GM19395 (cell line): Measurements from ENCODE around the gene DMKN.
"Not testable (repeated sequence)": the region's sequence is repeated elsewhere in the genome, so short reads cannot be mapped to it uniquely, and the experiment has no call there.

Experiments used
- ATAC-seq: cut with Tn5 transposase; IDR thresholded peaks from one replicate; pipeline ENCODE4 v1.9.1; 2021; ENCODE audit warnings: mild to moderate bottlenecking, moderate library complexity; ENCODE audit not compliant: unreplicated experiment

The DMKN gene

DNA sequence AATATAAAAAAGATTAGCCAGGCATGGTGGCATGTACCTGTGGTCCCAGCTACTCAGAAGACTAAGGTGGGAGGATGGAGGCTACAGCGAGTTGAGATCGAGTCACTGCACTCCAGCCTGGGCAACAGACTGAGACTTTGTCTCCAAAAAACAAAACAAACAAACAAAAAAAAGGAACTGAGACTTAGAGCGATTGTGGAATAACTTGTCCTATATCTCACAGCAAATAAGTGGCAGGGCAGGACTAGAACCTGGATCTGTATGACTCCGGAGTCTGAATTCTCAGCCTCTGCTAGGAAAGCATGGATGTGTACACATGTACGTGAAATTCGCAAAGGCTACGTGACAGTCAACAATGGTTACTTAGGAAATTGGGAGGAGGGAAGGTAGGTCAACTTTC is 43.3 kb downstream of the DMKN start:
- ATAC-seq: no peak

DNA sequence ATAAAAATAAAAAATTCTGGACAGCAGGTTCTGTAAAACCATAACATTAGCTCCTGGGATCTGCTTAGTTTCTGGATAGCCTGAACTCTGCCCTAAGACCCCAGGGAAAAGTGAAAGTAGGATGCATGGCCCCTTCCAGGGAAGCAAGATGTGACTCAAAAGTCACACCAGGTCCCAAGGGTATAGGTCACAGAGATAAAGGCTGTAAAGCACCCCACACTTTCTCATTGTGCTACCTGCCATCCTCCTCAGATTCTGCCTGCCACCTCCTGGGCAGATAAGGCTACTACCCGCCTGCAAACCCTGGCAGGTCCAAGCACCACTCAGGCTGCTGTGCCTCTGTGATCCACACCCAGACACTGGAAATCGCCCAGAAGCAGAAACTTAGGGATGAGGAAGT is 44.8 kb downstream of the DMKN start:
- no peak for ATAC-seq

GRCh38 chr19:35466259-35466658 is 47.2 kb downstream of the DMKN start:
- ATAC-seq: no peak

GRCh38 chr19:35462956-35463355 is 50.5 kb downstream of the DMKN start:
- not testable (repeated sequence) for ATAC-seq

DNA sequence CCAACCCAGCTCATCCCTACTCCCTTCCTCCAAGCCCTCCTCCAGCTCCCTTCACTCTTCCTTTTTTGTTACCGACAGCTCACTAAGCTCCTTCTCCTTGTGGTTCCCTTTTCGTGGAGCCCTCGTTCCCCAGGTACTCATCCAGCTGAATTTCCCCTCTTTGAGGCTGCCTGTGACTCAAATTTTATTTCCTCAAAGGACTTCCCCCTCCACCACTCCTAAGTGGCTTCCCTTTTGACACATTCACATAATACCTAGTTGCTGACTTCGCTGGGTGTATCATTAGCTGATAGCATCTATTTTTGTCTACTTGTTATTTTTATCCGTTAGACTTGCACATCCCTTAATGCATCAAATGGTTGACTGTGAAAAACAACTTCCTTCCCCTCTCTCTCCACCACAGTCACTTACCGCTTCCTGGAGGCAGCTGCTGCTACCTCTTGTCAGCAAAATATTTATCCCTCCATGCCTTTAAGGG is 50.9 kb downstream of the DMKN start:
- ATAC-seq: peak; percentile 58

DNA sequence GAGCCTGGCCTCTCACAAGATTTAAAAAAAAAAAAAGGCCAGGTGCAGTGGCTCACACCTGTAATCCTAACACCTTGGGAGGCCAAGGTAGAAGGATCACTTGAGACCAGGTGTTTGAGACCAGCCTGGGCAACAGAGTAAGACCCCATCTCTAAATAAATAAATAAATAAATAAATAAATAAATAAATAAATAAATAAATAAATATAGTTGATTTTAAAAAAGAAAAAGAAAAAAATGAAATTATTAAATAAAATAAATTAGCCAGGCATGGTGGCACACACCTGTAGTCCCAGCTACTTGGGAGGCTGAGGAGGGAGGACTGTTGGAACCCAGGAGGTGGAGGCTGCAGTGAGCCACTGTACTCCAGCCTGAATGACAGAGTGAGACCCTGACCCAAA is 51.7 kb downstream of the DMKN start:
- ATAC-seq: not testable (repeated sequence)

GRCh38 chr19:35461060-35461459 is 52.4 kb downstream of the DMKN start:
- no peak for ATAC-seq

DNA sequence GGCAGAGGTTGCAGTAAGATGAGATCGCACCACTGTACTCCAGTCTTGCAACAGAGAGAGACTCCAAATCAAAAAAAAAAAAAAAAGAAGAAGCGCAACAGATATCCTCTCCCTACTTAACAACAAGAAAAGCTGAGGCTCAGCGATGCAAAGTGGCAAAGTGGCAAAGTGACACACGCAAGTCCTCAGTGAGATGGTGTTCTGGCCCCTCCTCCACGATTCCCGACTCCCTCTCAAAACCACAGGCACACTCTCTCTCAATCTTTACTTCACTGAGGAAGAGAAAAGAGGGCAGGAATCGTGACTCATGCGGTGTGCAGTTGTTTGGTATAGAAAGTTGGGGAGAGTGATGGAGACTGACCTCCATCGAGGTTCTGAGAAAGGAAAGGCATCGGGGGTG is 52.8 kb downstream of the DMKN start:
- ATAC-seq: no peak

- no peak for ATAC-seq
Observed at GRCh38 chr19:35459414-35460082, 53.9 kb downstream of the DMKN start.

- ATAC-seq: peak; percentile 55
Observed at GRCh38 chr19:35458731-35459391, 54.6 kb downstream of the DMKN start.

GRCh38 chr19:35458192-35458591 is 55.3 kb downstream of the DMKN start:
- no peak for ATAC-seq

DNA sequence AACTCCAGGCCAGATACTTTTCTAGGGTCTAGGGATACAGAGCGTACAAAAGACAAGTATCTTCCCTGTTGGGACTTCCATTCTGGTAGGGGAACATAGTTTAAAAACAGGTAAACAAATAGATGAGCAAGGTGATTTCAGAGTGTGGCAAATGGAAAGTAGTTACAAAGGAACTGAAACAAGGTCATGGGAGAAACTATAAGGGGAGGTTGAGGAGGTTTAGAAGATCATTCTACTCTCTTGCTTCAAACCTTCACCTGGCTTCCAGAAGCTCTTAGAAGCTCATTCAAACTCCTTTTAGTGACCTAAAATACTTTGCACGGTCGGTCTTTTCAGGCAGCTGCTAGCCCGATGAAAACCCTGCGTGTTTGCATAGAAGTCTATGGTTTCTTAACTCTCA is 56.3 kb downstream of the DMKN start:
- ATAC-seq: no peak

DNA sequence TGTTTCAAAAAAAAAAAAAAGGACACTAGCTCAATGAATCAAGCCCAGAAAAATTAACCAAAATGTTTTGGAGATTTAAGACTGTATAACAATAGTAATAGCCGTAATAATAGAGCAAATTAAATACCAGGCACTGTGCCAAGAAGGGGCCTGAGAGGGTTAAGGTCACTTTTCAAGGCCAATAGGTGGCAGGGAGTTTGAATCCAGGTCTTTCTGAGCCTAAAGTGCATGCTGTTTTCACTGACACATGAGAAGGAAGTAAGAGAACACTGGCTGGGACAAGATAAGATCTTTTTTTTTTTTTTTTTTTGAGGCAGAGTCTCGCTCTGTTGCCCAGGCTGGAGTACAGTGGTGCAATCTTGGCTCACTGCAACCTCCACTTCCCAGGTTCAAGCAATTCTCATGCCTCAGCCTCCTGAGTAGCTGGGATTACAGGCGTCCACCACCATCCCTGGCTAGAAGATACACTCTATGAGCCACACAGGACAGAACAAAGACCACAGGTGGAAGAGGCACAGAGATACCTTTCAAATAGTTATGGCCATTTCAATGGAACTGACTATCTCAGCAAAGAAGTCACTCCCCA is 57.7 kb downstream of the DMKN start:
- no peak for ATAC-seq

GRCh38 chr19:35454663-35455062 is 58.8 kb downstream of the DMKN start:
- no peak for ATAC-seq

GRCh38 chr19:35451338-35452096 is 61.9 kb downstream of the DMKN start:
- no peak for ATAC-seq

DNA sequence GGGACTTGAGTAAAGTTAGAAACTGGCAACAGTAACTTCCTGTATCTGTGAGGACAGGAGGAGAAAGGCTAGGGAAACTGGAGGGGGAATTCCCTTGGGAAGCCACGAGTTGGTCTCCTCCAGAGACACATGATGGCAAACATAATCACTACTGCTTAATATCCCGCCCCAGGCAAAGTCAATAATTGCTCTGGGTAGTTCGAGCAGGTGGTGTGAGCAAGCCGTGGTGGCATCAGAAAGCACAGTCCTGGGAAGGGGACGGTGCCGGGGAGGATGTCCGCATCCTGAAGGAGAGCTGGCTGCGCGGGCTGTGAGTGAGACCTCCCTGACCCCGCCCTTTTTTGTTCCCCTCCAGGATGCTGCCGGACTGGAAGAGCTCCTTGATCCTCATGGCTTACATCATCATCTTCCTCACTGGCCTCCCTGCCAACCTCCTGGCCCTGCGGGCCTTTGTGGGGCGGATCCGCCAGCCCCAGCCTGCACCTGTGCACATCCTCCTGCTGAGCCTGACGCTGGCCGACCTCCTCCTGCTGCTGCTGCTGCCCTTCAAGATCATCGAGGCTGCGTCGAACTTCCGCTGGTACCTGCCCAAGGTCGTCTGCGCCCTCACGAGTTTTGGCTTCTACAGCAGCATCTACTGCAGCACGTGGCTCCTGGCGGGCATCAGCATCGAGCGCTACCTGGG is 63.9 kb downstream of the DMKN start:
- ATAC-seq: no peak

DNA sequence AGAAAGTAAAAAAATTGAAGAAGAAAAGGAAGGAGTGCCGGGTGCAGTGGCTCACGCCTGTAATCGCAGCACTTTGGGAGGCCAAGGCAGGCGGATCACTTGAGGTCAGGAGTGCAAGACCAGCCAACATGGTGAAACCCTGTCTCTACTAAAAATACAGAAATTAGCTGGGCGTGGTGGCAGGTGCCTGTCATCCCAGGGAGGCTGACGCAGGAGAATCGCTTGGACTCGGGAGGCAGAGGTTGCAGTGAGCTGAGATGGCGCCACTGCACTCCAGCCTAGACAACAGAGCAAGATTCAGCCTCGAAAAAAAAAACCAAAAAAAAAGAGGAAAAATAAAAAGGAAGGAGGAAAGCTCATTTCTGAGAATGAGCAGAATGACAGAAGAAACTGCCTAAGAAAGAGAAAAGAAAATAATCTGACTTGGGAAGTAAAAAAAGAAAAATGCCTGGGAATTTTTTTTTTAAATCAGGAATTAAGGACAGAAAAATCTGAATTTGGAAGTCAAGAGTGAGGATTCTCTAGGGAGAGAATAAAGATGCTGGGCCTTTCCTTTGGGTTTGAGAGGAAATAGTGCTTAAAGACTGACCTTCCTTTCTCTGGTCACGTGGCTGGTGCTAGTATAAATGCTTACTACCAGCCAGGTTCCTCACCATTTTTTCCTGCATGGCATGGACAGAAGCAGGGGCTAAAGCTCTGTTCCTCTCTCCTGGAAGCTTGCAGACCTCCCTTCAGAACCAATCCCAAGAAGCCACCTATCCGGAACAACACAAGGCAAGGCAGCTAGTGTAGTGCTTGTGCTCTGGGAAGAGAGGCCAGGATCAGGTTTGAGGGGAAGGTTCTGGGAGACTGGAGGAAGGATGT is 65.6 kb downstream of the DMKN start, which contains the start of gene FFAR2:
Gene FFAR2, plus strand, starts transcription at position 652 of the 864 bp plus-strand sequence. CDS start 1,458 bp downstream, outside the sequence.
- ATAC-seq: no peak
